Panc1 (cell line): Measurements from ENCODE around the gene GDF10. TPM values are rescaled to one million over a fixed set of nuclear protein-coding genes. Genes with fewer than 3 reads are reported as not detected.

Experiments used
- ATAC-seq: fragments of 200-7000 bp; cut with Tn5 transposase; 2 replicates; pipeline ENCODE4 v1.9.1; 2020; ENCODE audit warnings: mild to moderate bottlenecking, moderate library complexity
- BruUV-seq: library from RNA; stranded (reverse); fragments of 400-500 nt; replicated peaks from 2 replicates; lab custom pipeline; 2021; lab: Mats Ljungman, UMichigan
- CTCF ChIA-PET: fragments of 300-600 bp; sonication (Branson Sonifier 250); formaldehyde crosslinking; loops from one replicate; lab custom pipeline; 2022; ENCODE audit warnings: antibody characterized with exemption; lab: Charles Lee
- POLR2A ChIA-PET: fragments of 300-600 bp; sonication (Branson Sonifier 250); formaldehyde crosslinking; loops from one replicate; lab custom pipeline; 2022; ENCODE audit warnings: antibody characterized with exemption; lab: Charles Lee
- DNase-seq: peaks from one replicate; pipeline ENCODE4 v3.0.0-alpha.2; 2010; ENCODE audit warnings: low read depth, low spot score
- H3K27ac ChIP-seq: 2 replicates; pipeline ENCODE4 v1.5.1; 2011; ENCODE audit warnings: mild to moderate bottlenecking, low read length, inconsistent platforms
- H3K27me3 ChIP-seq: fragments of 200-500 bp; sonication (Bioruptor generic); 2 replicates; pipeline ENCODE4 v1.6.0; 2014; ENCODE audit warnings: low read length, inconsistent platforms; ENCODE audit not compliant: control insufficient read depth, insufficient read depth
- H3K36me3 ChIP-seq: fragments of 200-500 bp; sonication (Bioruptor generic); 2 replicates; pipeline ENCODE4 v1.5.1; 2014; ENCODE audit warnings: inconsistent platforms, mild to moderate bottlenecking, low read length, moderate library complexity; ENCODE audit not compliant: control insufficient read depth, insufficient read depth
- H3K4me1 ChIP-seq: 2 replicates; pipeline ENCODE4 v1.5.1; 2011; ENCODE audit warnings: inconsistent platforms, mild to moderate bottlenecking, low read length, moderate library complexity; ENCODE audit not compliant: control insufficient read depth, insufficient read depth
- H3K4me3 ChIP-seq, 2 experiments: 2 replicates each; pipeline ENCODE4 v1.5.1; 2011 to 2012; ENCODE audit warnings: low read depth in 2 of 2, low read length in 2 of 2, mild to moderate bottlenecking in 2 of 2, inconsistent platforms in 1 of 2, moderate library complexity in 1 of 2
- H3K9me3 ChIP-seq: fragments of 200-500 bp; sonication (Bioruptor generic); 2 replicates; pipeline ENCODE4 v1.5.1; 2014; ENCODE audit warnings: low read depth, mild to moderate bottlenecking, inconsistent platforms, low read length, moderate library complexity; ENCODE audit not compliant: control insufficient read depth, insufficient read depth
- POLR2AphosphoS5 ChIP-seq: IDR thresholded peaks from 2 replicates; pipeline ENCODE4 v1.6.1; 2012; ENCODE audit warnings: mild to moderate bottlenecking, low read depth, low read length, moderate library complexity
- SIN3A ChIP-seq: IDR thresholded peaks from 2 replicates; pipeline ENCODE4 v1.6.1; 2012; ENCODE audit warnings: low read depth, mild to moderate bottlenecking, low read length, moderate library complexity, borderline replicate concordance; ENCODE audit not compliant: insufficient read depth
- TCF7L2 ChIP-seq: IDR thresholded peaks from 2 replicates; pipeline ENCODE4 v1.6.1; 2011; ENCODE audit warnings: mild to moderate bottlenecking, low read depth, low read length, inconsistent platforms
- in situ Hi-C: cut with HindIII; loops from 2 replicates; pipeline ENCODE4 v1.10.0; 2016; ENCODE audit warnings: low sequenced_read_pairs, low pct_unique_long_range_greater_than_20kb
- intact Hi-C: fragments of 100-400 bp; cut with micrococcal nuclease; formaldehyde crosslinking; loops from one replicate; pipeline ENCODE4 v1.10.0; 2022; ENCODE audit not compliant: unreplicated experiment
- total RNA-seq: library from RNA; stranded (reverse); gene quantifications from one replicate; pipeline ENCODE4 v1.2.1, GENCODE V29; 2021; ENCODE audit not compliant: unreplicated experiment
- TF ChIP-seq, protein P1 (sequence below), 2 experiments: IDR thresholded peaks; 2 replicates each; pipeline ENCODE4 v1.6.1; 2011 to 2012; ENCODE audit warnings: low read depth in 2 of 2, control low read depth in 1 of 2, low read length in 1 of 2, mild to moderate bottlenecking in 1 of 2, moderate library complexity in 1 of 2; ENCODE audit not compliant: insufficient read depth in 1 of 2
- TF ChIP-seq, protein P2 (sequence below): fragments of 450-650 bp; IDR thresholded peaks from 2 replicates; pipeline ENCODE4 v1.5.1; 2017; ENCODE audit warnings: mild to moderate bottlenecking

Gene GDF10
- total RNA-seq, 1 experiment from 2014 or later, result 1.2 TPM

DNA sequence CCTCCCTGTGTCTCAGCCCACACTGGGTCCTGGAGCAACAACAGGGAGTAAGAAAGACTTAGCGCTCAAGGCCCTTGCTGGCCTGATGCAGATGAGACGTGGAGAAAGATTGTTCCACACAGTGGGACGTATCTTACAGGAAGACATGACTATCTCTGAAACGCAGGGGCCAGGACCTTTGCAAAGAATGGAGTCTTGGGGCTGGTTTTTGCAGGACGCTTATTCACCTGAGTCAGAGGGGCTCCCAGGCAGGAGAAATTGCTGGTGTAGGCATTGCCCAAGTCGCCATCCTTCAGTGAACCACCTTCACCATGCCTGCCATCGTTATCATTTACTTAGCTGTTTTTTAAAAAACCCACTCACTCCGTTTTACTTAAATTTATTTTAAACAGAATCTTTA, 11.8 kb upstream of the GDF10 start:
- BruUV-seq, result no TSS peak
- Histone ChIP-seq H3K36me3 (no peaks in the 10 kb centered on the region), H3K4me3 (no peak overlapping the region), H3K9me3 (no peaks in the 10 kb centered on the region), H3K27me3 (peaks cover 6% of the 10 kb centered on the region), H3K4me1 (no peaks in the 10 kb centered on the region), H3K27ac (no peak overlapping the region)
- ChIA-PET POLR2A (no interaction called here), CTCF (no interaction called here)
- in situ Hi-C loops, result no loop called here
- DNase-seq, result no peak
- TF ChIP-seq, protein P1, sequence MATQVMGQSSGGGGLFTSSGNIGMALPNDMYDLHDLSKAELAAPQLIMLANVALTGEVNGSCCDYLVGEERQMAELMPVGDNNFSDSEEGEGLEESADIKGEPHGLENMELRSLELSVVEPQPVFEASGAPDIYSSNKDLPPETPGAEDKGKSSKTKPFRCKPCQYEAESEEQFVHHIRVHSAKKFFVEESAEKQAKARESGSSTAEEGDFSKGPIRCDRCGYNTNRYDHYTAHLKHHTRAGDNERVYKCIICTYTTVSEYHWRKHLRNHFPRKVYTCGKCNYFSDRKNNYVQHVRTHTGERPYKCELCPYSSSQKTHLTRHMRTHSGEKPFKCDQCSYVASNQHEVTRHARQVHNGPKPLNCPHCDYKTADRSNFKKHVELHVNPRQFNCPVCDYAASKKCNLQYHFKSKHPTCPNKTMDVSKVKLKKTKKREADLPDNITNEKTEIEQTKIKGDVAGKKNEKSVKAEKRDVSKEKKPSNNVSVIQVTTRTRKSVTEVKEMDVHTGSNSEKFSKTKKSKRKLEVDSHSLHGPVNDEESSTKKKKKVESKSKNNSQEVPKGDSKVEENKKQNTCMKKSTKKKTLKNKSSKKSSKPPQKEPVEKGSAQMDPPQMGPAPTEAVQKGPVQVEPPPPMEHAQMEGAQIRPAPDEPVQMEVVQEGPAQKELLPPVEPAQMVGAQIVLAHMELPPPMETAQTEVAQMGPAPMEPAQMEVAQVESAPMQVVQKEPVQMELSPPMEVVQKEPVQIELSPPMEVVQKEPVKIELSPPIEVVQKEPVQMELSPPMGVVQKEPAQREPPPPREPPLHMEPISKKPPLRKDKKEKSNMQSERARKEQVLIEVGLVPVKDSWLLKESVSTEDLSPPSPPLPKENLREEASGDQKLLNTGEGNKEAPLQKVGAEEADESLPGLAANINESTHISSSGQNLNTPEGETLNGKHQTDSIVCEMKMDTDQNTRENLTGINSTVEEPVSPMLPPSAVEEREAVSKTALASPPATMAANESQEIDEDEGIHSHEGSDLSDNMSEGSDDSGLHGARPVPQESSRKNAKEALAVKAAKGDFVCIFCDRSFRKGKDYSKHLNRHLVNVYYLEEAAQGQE (IDR thresholded peaks at IDR 0.05; ENCODE audit: insufficient read depth in 1 of 2, low read depth in 2 of 2, low read length in 1 of 2), result no peak
- TF ChIP-seq SIN3A, result no peak
- TF ChIP-seq, protein P2, sequence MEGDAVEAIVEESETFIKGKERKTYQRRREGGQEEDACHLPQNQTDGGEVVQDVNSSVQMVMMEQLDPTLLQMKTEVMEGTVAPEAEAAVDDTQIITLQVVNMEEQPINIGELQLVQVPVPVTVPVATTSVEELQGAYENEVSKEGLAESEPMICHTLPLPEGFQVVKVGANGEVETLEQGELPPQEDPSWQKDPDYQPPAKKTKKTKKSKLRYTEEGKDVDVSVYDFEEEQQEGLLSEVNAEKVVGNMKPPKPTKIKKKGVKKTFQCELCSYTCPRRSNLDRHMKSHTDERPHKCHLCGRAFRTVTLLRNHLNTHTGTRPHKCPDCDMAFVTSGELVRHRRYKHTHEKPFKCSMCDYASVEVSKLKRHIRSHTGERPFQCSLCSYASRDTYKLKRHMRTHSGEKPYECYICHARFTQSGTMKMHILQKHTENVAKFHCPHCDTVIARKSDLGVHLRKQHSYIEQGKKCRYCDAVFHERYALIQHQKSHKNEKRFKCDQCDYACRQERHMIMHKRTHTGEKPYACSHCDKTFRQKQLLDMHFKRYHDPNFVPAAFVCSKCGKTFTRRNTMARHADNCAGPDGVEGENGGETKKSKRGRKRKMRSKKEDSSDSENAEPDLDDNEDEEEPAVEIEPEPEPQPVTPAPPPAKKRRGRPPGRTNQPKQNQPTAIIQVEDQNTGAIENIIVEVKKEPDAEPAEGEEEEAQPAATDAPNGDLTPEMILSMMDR, result no peak
- no peak for TF ChIP-seq TCF7L2
- TF ChIP-seq POLR2AphosphoS5, result no peak
- no peak for ATAC-seq
- intact Hi-C loops, result no loop called here

DNA sequence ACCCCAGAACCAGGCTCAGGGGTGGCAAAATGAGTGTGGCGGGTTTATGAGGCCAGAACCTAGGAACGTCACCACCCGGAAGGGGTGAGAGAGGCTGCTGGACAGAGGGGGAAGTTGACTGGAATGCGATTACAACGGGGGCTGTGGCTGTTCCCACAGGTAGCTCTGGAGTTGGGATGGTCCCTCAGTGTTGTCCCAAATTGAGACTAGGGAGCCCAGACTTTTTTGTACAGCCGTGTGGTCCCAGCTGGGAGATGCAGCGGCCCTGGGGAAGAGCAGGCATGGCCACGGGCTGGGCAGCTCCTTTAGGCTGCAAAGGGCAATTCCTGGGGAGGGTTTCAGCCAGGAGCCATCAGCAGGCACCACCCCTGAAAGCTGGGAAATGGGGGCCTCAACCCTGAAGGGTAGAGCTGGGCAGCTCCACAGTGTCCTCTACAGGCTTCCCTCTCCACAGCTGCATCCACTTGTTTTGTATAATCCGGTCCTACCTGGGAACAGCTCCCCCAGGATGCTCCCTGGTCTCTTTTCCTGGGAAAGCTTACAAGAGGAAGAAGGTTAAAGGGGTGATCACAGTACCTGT, 11.0 kb upstream of the GDF10 start:
- ATAC-seq (no peak), DNase-seq (no peak)
- no TSS peak for BruUV-seq
- POLR2A ChIA-PET, result no interaction called here
- Histone ChIP-seq H3K4me3 (no peak overlapping the region), H3K36me3 (no peaks in the 10 kb centered on the region), H3K4me1 (no peaks in the 10 kb centered on the region), H3K27ac (no peak overlapping the region), H3K27me3 (peaks cover 6% of the 10 kb centered on the region), H3K9me3 (no peaks in the 10 kb centered on the region)
- intact Hi-C loops, result no loop called here
- CTCF ChIA-PET, result interaction anchor here (1.8 kb wide), 1 partner anchor 241 kb away, joined by 7 read pairs; no protein-coding TSS in a partner anchor
- in situ Hi-C loops, result no loop called here
- TF ChIP-seq TCF7L2 (no peak), POLR2AphosphoS5 (no peak), SIN3A (no peak)
- TF ChIP-seq, protein P2, result no peak
- TF ChIP-seq, protein P1 (IDR thresholded peaks at IDR 0.05; ENCODE audit: insufficient read depth in 1 of 2, low read depth in 2 of 2, low read length in 1 of 2), result no peak
